ENCODE results near the gene P2RX3.

P2RX3 gene

DNA sequence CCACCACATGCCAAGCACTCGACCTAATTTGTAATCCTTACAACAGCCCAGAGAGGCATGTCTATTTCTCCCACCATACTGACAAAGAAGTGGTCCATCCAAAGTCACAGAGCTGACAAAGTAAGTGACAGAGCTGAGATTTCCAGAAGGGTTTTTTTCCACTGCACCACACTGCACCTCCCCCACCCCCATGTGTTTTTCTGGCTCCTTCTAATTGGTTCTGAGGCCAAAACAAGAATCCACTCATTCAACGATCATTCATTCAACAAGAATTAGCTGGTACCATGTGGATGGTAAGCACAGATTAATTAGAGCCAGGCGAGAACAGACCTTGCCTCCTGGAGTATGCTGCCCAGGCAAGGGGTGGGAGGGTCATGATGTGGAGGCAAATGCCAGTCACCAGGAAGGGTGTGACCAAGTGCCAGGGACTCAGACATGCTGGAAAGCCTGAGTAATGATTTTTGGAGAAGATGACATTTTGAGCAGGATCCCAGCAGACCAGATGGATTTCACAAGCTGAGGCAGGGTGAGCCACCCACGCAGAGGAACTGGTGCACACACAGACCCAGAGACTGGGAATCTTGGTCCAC lies 67.2 kb downstream of the P2RX3 start:
- DNase-seq, result peak; percentile 41

DNA sequence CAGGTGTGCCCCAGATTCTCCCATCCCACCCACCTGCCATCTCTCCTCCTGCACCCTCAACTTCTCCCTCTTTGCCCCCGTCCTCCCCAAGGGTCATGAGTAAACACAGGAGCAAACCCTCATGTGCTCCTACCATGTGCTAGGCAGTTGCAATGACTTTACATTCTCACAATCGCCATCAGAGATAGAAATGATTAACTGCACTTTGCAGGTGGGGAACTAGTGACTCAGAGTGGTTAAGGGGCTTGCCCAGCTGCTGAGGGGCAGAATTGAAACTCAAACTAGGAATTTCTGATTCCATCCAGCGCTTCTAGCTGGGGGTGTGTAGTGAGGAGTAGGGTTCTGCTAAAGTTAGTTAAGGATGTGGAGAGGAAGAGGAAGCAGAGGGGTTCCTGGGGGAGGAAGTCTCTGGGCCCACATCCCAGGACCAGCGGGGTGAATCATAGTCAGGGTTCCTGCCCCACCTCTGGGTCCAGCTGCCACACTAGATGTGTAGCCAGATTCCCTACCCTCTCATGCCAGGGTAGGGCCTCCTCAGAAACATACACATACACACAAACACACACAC lies 68.3 kb downstream of the P2RX3 start:
- peak; percentile 37 for DNase-seq

DNA sequence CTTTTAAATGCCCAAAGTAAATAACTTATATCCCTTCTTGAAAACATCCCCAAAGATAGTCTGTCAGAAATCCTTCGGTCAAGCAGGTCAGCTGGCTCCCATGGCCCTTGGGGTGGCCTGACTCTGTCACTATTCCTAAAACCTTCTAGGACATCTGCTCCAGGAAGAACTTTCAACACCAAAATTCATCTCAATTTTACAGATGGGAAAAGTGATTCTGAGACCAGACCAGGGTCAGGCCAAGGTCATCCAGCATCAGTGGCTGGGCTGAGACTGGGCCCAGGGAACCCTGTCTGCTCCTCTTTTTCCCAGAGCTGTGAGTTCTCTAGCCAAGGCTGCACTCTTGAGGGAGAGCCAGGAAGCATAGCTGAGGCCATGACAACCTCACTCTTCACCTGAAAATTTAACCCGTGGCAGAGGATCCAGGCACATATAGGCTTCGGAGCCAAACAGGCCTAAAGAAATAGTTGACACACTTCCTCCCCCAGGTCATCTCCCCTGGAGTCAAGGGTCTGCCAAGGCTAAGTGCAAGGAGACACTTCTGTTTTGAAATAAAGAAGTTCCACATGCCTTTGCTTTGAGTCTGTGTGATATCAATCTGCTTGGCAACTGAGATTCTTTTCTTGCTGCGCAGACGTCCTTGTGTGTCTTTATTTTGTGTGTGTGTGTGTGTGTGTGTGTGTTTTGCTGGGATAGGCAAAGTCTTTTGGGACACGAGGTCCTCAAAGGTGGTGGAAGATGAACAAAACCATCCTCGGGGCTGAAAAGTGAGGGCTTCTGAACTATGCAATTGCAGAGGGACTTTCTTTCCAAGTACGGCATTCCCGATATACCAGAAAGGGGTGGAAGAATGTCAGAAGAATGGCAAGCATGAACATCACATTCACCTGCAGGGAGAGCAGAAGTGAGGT lies 69.1 kb downstream of the P2RX3 start:
- DNase-seq, result no peak

DNA sequence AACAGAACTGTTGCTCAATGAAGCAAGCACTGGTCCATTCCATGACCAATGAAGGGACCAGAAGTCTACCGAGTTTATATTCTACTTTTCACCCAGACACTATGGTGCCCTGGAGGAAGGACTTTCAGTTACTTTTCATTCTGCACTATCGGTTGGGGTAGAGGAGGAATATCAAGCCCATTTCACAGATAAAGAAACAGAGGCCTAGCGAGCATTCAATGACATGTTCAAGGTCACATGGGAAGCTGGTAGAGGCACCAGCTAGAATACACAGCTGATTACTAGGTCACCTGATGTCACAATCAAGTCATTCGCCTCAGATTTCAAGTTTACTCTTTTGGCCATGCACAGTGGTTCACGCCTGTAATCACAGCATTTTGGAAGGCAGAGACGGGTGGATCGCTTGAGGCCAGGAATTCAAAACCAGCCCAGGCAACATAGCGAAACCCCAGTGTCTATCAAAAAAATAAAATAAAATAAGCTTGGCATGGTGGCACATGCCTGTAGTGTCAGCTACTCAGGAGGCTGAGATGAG lies 69.9 kb downstream of the P2RX3 start:
- no peak for DNase-seq

DNA sequence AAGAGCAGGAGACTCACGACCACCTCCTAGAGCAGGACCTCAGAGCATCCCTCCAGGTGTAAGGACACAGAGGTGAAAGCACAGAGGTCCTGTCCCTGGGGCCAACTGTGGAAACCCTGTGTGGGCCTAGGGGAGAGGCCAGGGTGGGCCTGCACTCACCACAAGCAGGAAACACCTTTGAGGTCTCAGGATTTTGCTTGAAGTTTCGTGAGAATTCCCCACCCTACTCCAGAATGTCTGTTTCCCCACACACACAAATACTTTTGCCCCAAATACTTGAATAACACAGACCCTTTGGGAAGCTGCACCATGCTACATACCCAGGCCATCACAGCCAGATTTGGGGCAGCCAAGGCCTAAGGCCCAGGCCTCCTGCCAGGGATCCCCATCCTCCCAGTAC lies 70.6 kb downstream of the P2RX3 start:
- no peak for DNase-seq

DNA sequence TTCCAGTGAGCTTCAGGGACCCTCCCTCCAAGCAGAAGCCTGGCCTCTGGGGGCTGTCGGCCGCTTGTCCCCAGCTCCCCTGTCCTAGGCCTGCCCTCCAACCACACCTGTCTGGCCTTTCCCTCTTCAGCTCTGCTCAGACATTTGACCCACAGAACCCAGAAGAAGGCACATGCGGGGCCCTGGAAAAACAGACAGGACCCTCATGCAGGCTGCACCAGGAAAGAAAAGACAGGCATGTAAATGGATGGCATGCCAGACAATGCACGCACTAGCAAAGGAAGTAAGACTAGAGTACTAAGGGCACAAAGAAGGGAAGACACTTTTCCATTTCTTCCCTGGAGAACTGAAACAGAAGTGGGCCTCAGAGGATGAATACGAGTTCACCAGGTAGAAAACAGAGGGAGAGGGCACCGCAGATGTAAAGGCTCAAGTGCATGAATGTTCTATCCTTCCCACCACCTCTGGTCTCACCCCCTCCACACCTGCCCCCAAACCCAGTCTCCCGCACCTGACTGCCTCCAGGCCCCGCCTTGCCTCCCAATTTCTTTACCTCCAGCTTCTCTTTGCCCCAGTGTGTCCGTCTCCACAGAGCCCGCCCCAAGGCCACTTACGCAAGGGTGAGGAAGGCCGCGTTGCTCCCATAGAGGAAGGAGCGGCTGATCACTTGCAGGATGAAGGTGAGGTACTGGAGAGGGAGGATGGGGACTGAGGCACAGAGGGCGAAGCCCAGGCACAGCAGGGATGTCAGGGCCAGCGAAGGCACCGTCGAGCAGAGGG lies 71.4 kb downstream of the P2RX3 start:
- DNase-seq, result no peak

DNA sequence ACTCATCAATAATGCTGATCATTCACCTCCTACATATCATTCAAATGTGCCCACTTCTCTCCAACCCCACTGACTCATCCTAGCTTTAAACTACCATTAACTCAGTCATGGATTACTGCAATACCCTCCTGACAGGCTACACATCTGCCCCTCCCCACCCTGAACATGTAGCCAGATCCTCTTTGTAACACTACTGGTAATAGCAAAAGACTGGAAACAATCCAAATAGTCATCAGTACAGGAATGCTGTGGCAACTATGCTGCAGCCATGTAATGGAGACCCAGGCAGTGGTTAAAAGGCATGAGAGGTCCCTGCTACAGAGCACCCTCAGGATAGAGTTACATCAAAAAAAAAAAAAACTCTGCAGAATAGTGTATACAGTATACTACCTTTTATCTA lies 72.1 kb downstream of the P2RX3 start:
- DNase-seq, result no peak

DNA sequence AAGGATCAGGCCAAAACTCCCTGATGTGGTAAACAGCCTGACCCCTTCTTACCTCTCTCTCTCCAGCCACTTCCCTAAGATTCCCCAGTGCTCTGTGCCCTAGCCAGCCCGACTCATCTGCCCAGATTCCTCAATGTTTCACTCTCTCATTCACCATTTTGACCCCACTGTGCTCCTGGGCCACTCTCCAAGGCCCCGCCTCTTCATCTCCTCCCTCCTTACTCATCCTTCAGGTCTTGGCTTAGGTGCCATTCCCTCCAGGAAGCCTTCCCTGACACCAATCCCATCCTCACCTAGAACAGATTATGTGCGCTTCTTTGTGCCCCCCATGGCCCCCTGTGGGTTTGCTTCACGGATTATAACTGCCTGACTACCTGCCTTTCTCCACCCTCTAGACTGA lies 75.5 kb downstream of the P2RX3 start:
- no peak for DNase-seq

DNA sequence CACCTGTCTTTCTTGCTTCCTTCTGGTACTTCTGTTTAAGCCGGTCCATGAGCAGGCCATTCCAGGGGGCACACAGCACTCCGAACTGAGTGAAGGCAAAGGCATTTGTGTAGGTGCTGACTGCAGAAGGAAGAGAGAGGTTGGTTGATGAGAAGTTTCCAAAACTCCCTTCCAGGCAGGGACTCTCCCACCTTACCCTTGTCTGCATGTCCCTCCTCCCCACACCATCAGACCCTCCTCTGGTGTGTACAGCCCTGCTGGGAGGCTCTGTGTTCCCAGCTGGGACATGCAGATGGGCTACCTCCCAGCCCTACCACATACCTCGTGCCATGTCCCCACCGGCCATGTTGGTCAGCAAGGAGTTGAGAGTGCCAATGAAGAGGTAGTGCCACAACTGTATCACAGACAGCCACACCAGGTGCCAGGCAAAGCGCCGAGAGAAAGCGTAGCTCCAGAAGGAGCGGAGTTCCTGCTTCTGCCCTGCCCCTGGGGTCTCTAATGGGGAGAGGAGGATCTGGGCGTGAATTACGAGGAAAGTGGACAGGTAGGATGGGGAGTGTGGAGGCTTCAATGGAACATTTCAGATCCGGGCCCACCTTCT lies 76.6 kb downstream of the P2RX3 start:
- no peak for DNase-seq

DNA sequence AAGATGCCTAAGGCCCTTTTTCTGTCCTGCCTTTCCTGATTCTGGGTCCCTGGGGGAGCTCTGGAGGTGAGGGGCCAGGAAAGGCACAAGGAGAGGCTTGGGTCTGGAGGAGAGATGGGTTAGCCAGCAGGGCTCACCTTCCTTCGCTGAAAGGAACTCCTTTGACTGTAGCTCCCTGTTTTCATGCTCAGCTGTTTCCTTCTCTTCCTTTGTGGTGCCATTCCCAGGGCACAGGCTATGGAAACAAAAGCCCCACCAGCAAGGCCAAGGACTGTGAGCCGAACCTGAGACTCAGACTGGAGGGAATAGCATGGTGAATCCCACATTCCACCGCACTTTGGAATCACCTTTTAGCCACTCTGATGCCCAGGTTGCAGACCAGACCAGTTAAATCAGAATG lies 78.3 kb downstream of the P2RX3 start:
- DNase-seq, result no peak

DNA sequence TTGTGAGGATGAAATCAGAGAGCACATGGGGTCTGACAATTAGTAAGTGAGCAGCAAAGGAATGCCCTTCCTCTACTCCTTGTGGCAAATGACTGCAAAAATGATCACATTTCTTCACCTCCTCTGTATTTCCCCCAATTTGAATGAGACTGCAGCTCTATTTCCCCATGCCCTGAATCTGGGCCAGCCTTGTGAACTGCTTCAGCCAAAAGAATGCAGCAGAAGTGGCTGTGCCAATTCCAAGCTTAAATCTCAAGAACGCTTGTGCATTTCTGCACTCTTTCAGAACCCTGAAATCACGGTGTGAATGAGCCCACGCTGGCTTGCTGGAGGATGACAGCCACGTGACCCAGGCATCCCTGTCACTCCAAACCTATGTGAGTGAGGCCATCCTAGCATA lies 78.9 kb downstream of the P2RX3 start:
- DNase-seq, result no peak

DNA sequence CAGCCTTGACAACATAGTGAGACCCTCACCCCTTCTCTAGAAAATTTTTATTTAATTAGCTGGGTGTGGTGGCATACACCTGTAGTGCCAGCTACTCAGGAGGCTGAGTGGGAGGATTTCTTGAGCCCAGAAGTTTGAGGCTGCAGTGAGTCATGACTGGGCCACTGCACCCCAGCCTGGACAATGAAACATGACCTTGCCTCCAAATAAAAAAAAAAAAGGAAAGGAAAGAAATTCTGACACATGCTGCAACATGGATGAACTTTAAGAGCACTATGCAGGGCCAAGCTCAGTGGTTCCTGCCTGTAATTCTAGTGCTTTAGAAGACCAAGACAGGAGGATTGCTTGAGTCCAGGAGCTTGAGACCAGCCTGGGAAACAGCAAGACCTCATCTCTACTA lies 80.0 kb downstream of the P2RX3 start:
- DNase-seq, result no peak

DNA sequence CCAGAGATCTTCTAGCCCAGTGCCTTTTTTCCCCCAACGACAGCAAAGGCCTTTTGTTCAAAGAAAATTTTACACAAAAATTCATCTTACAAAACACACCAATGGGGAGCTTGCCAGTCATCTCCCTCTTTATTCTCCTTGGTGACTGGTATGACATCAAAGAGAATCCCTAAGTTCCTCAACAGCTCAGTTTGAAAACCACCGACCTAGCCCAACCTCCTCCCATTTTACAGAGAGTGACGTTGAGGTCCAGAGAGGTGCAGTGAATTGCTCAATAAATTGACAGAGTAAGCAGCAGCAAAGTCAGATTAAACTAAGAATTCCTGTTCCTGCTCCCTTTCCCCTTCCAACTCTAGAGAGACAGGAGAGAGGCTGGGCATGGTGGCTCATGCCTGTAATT lies 81.0 kb downstream of the P2RX3 start:
- no peak for DNase-seq

DNA sequence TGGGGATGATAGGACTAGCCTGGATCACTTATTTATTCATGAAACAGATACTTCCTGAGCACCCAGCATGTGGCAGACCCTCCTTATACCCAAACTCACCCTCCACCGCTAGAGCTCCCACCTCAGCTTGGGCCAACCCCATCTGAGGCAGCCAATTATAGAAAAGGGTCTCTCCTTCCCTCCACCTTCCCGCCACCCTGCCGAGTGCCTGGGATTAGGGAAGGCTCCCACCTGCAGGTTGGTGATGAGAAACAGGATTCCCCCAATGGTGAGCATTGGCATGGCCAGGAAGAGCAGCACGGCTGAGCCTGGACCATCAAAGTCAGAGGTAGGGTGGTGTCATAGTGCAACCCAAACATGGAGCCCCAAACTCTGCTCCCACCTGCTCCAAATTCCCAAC lies 82.9 kb downstream of the P2RX3 start:
- DNase-seq, result no peak

DNA sequence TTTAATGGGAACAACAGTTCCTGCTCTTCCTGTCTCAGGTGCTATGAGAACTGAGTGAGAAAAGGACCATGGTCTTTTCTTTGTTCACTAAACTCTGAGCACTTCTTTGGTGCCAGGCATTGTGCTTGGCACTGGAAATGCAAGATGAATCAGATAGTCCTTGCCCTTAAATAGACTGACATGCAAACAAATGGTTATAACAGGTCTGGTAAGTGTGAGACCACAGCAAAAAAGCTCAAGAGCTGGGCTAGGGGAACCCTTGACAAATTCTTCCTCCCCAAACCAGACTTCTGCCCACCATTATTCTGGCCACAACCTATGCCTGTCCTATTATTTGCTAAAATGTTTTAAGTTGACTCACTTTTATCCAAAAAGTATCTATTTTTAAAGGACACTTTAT lies 83.7 kb downstream of the P2RX3 start:
- DNase-seq, result no peak

Measured in hematopoietic multipotent progenitor cell treated with erythropoietin and hydrocortisone succinate and interleukin-3 and kit ligand, for 6 days (in vitro differentiated cells).